ENCODE data around the gene CDH4.

CDH4 gene

GRCh38 chr20:61629602-61630390 is 377.7 kb downstream of the CDH4 start:
- DNase-seq (ENCODE audit: low read depth in 2 of 2): no peak

- no peak for DNase-seq (ENCODE audit: low read depth in 2 of 2)
These were observed 378.3 kb downstream of the CDH4 start for GRCh38 chr20:61630391-61630650.

- DNase-seq (ENCODE audit: low read depth in 2 of 2): no peak
These were observed 378.8 kb downstream of the CDH4 start for GRCh38 chr20:61630816-61631215.

- no peak for DNase-seq (ENCODE audit: low read depth in 2 of 2)
These were observed 379.7 kb downstream of the CDH4 start for GRCh38 chr20:61631751-61632150.

GRCh38 chr20:61633004-61633403 is 380.9 kb downstream of the CDH4 start:
- DNase-seq (ENCODE audit: low read depth in 2 of 2): no peak

- DNase-seq (ENCODE audit: low read depth in 2 of 2): no peak
These were observed 382.5 kb downstream of the CDH4 start for GRCh38 chr20:61634376-61635145.

- no peak for DNase-seq (ENCODE audit: low read depth in 2 of 2)
These were observed 383.8 kb downstream of the CDH4 start for GRCh38 chr20:61635721-61636455.

- no peak for DNase-seq (ENCODE audit: low read depth in 2 of 2)
These were observed 384.6 kb downstream of the CDH4 start for GRCh38 chr20:61636531-61637116.

GRCh38 chr20:61638802-61639585 is 386.9 kb downstream of the CDH4 start:
- no peak for DNase-seq (ENCODE audit: low read depth in 2 of 2)

- no peak for DNase-seq (ENCODE audit: low read depth in 2 of 2)
These were observed 388.2 kb downstream of the CDH4 start for GRCh38 chr20:61640131-61640870.

GRCh38 chr20:61640871-61641245 is 388.8 kb downstream of the CDH4 start:
- no peak for DNase-seq (ENCODE audit: low read depth in 2 of 2)

GRCh38 chr20:61643656-61644377 is 391.8 kb downstream of the CDH4 start:
- DNase-seq (ENCODE audit: low read depth in 2 of 2): no peak

GRCh38 chr20:61644378-61645076 is 392.5 kb downstream of the CDH4 start:
- no peak for DNase-seq (ENCODE audit: low read depth in 2 of 2)

- no peak for DNase-seq (ENCODE audit: low read depth in 2 of 2)
These were observed 393.7 kb downstream of the CDH4 start for GRCh38 chr20:61645732-61646131.

- no peak for DNase-seq (ENCODE audit: low read depth in 2 of 2)
These were observed 394.4 kb downstream of the CDH4 start for GRCh38 chr20:61646453-61646852.

- no peak for DNase-seq (ENCODE audit: low read depth in 2 of 2)
These were observed 394.9 kb downstream of the CDH4 start for GRCh38 chr20:61646986-61647385.

- DNase-seq (ENCODE audit: low read depth in 2 of 2): no peak
These were observed 395.6 kb downstream of the CDH4 start for GRCh38 chr20:61647702-61648101.

GRCh38 chr20:61649105-61649859 is 397.2 kb downstream of the CDH4 start:
- DNase-seq (ENCODE audit: low read depth in 2 of 2): no peak

GRCh38 chr20:61649860-61650162 is 397.8 kb downstream of the CDH4 start:
- no peak for DNase-seq (ENCODE audit: low read depth in 2 of 2)
